ENCODE data around the gene HSP90AB1. TPM values are rescaled to one million over a fixed set of nuclear protein-coding genes. Genes with fewer than 3 reads are reported as not detected.

The HSP90AB1 gene
- total and polyA plus RNA-seq, 9 of the 15 experiments (the other 6 are each of a cell fraction or from before 2014, with no cell fraction given): 1,780 to 3,358 (median 2,262) TPM

- peak; percentile 66 for TF ChIP-seq ZBTB40 (IDR thresholded peaks at IDR 0.05)
- no peak for TF ChIP-seq ZBTB40 (CRISPR knock-in tag; IDR thresholded peaks at IDR 0.05)
- TF ChIP-seq, protein P1, sequence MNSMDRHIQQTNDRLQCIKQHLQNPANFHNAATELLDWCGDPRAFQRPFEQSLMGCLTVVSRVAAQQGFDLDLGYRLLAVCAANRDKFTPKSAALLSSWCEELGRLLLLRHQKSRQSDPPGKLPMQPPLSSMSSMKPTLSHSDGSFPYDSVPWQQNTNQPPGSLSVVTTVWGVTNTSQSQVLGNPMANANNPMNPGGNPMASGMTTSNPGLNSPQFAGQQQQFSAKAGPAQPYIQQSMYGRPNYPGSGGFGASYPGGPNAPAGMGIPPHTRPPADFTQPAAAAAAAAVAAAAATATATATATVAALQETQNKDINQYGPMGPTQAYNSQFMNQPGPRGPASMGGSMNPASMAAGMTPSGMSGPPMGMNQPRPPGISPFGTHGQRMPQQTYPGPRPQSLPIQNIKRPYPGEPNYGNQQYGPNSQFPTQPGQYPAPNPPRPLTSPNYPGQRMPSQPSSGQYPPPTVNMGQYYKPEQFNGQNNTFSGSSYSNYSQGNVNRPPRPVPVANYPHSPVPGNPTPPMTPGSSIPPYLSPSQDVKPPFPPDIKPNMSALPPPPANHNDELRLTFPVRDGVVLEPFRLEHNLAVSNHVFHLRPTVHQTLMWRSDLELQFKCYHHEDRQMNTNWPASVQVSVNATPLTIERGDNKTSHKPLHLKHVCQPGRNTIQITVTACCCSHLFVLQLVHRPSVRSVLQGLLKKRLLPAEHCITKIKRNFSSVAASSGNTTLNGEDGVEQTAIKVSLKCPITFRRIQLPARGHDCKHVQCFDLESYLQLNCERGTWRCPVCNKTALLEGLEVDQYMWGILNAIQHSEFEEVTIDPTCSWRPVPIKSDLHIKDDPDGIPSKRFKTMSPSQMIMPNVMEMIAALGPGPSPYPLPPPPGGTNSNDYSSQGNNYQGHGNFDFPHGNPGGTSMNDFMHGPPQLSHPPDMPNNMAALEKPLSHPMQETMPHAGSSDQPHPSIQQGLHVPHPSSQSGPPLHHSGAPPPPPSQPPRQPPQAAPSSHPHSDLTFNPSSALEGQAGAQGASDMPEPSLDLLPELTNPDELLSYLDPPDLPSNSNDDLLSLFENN (IDR thresholded peaks at IDR 0.05; ENCODE audit: low read depth in 2 of 2, low read length in 2 of 2): no peak
- peak; percentile 55 for TF ChIP-seq ARID1B (IDR thresholded peaks at IDR 0.05)
- no peak for TF ChIP-seq CBX1 (IDR thresholded peaks at IDR 0.05; ENCODE audit: low read depth)
- TF ChIP-seq NR3C1 (CRISPR knock-in tag; IDR thresholded peaks at IDR 0.05): no peak
- TF ChIP-seq FOXK2 (conservative IDR thresholded peaks at IDR 0.05 in 1 of 2, IDR thresholded peaks at IDR 0.05 in 1 of 2; ENCODE audit: low read depth in 2 of 2): 0 out of 4 replicates have a peak, but pooled peaks of 1 of the 2 experiments have one; percentile 33
- no peak for TF ChIP-seq HNRNPK (IDR thresholded peaks at IDR 0.05; ENCODE audit: low read depth, low read length, poor library complexity, severe bottlenecking)
- TF ChIP-seq STAT5A (IDR thresholded peaks at IDR 0.05; ENCODE audit: borderline replicate concordance, low read length): no peak
- TF ChIP-seq ARNT (IDR thresholded peaks at IDR 0.05): no peak
- no peak for TF ChIP-seq TFE3 (CRISPR knock-in tag; IDR thresholded peaks at IDR 0.05)
- TF ChIP-seq ZNF165 (CRISPR knock-in tag; IDR thresholded peaks at IDR 0.05; ENCODE audit: borderline replicate concordance): no peak
- peak; percentile 59 for TF ChIP-seq CBFA2T2 (conservative IDR thresholded peaks at IDR 0.05)
- peak; percentile 56 for TF ChIP-seq SMARCA4 (IDR thresholded peaks at IDR 0.05)
These were observed 20.3 kb upstream of the HSP90AB1 start (continued) for GRCh38 chr6:44226368-44227147.

Data from K562 (cell line).